Caco-2 (cell line): ENCODE measurements around the gene TEX36. TPM values are rescaled to one million over a fixed set of nuclear protein-coding genes. Genes with fewer than 3 reads are reported as not detected.

Experiments
- BruUV-seq: library from RNA; stranded (reverse); fragments of 400-500 nt; replicated peaks from 2 replicates; lab custom pipeline; 2021; lab: Mats Ljungman, UMichigan
- CTCF ChIA-PET: fragments of 300-600 bp; sonication (Branson Sonifier 250); formaldehyde crosslinking; loops from one replicate; lab custom pipeline; 2022; ENCODE audit warnings: antibody characterized with exemption; lab: Charles Lee
- POLR2A ChIA-PET: fragments of 300-600 bp; sonication (Branson Sonifier 250); formaldehyde crosslinking; loops from one replicate; lab custom pipeline; 2022; ENCODE audit warnings: antibody characterized with exemption; lab: Charles Lee
- DNase-seq, 2 experiments: peaks; one replicate each; pipeline versions ENCODE4 v3.0.0 to v3.0.0-alpha.2; 2020 to 2022
- H3K27me3 ChIP-seq: replicated peaks from 2 replicates; pipeline ENCODE4 v1.6.0; 2011; ENCODE audit warnings: low read length; ENCODE audit not compliant: control insufficient read depth, insufficient read depth
- H3K36me3 ChIP-seq: 2 replicates; pipeline ENCODE4 v1.5.1; 2011; ENCODE audit warnings: low read length; ENCODE audit not compliant: control insufficient read depth, insufficient read depth
- H3K4me1 ChIP-seq: fragments of 250-450 bp; sonication (Bioruptor Pico); 2 replicates; pipeline ENCODE4 v1.5.1; 2020; ENCODE audit warnings: mild to moderate bottlenecking
- H3K4me3 ChIP-seq: 2 replicates; pipeline ENCODE4 v1.5.1; 2011; ENCODE audit warnings: low read depth, mild to moderate bottlenecking, control low read depth, low read length
- H3K9me3 ChIP-seq: fragments of 250-450 bp; sonication (Bioruptor Pico); 2 replicates; pipeline ENCODE4 v1.5.1; 2020; ENCODE audit warnings: mild to moderate bottlenecking, moderate library complexity
- H3K27ac Mint-ChIP-seq: one replicate; pipeline ENCODE4 v1.8.0; 2022; ENCODE audit warnings: mixed read lengths; ENCODE audit not compliant: unreplicated experiment
- H3K27me3 Mint-ChIP-seq: one replicate; pipeline ENCODE4 v1.8.0; 2022; ENCODE audit warnings: mixed read lengths; ENCODE audit not compliant: insufficient read depth, unreplicated experiment
- H3K36me3 Mint-ChIP-seq: one replicate; pipeline ENCODE4 v1.8.0; 2022; ENCODE audit warnings: mild to moderate bottlenecking, mixed read lengths; ENCODE audit not compliant: insufficient read depth, unreplicated experiment
- H3K4me1 Mint-ChIP-seq: one replicate; pipeline ENCODE4 v1.8.0; 2022; ENCODE audit warnings: low read depth, mixed read lengths; ENCODE audit not compliant: unreplicated experiment
- H3K4me3 Mint-ChIP-seq: one replicate; pipeline ENCODE4 v1.8.0; 2022; ENCODE audit warnings: mild to moderate bottlenecking, moderate library complexity, mixed read lengths; ENCODE audit not compliant: unreplicated experiment
- H3K9me3 Mint-ChIP-seq: one replicate; pipeline ENCODE4 v1.8.0; 2022; ENCODE audit warnings: mixed read lengths; ENCODE audit not compliant: unreplicated experiment
- intact Hi-C: fragments of 100-400 bp; cut with micrococcal nuclease; formaldehyde crosslinking; loops from one replicate; pipeline ENCODE4 v1.10.0; 2022; ENCODE audit not compliant: unreplicated experiment
- total RNA-seq: library from RNA; stranded (reverse); gene quantifications from 2 replicates; pipeline ENCODE4 v1.2.3, GENCODE V29; 2022
- TF ChIP-seq, protein P1 (sequence below), 2 experiments: fragments of 200-600 bp in 1 of 2; IDR thresholded peaks; 1 replicate in 1 of 2; 2 replicates in 1 of 2; pipeline versions ENCODE4 v1.5.1 to v1.8.0; 2011 to 2022; ENCODE audit warnings: antibody characterized with exemption in 1 of 2, control low read depth in 1 of 2, inconsistent platforms in 1 of 2, low read depth in 1 of 2, low read length in 1 of 2, mild to moderate bottlenecking in 1 of 2, moderate library complexity in 1 of 2; ENCODE audit not compliant: insufficient read depth in 1 of 2, severe bottlenecking in 1 of 2, unreplicated experiment in 1 of 2

The TEX36 gene
- total RNA-seq, 1 experiment from 2014 or later: not detected

GRCh38 chr10:125611756-125612155 lies 71.2 kb downstream of the TEX36 start:
- Mint-ChIP-seq H3K9me3 (no peaks in the 10 kb centered on the region), H3K4me3 (no peak overlapping the region), H3K36me3 (no peaks in the 10 kb centered on the region), H3K4me1 (no peaks in the 10 kb centered on the region), H3K27me3 (peaks cover 26% of the 10 kb centered on the region), H3K27ac (no peak overlapping the region)
- Histone ChIP-seq H3K36me3 (no peaks in the 10 kb centered on the region), H3K9me3 (no peaks in the 10 kb centered on the region), H3K4me1 (no peaks in the 10 kb centered on the region), H3K4me3 (no peak overlapping the region), H3K27me3 (no peaks in the 10 kb centered on the region)
- BruUV-seq: no TSS peak
- CTCF ChIA-PET: interaction anchor here (0.6 kb wide), 1 partner anchor 1859 kb away, joined by 3 read pairs; no protein-coding TSS in a partner anchor
- POLR2A ChIA-PET: no interaction called here
- no peak for DNase-seq
- TF ChIP-seq, protein P1, sequence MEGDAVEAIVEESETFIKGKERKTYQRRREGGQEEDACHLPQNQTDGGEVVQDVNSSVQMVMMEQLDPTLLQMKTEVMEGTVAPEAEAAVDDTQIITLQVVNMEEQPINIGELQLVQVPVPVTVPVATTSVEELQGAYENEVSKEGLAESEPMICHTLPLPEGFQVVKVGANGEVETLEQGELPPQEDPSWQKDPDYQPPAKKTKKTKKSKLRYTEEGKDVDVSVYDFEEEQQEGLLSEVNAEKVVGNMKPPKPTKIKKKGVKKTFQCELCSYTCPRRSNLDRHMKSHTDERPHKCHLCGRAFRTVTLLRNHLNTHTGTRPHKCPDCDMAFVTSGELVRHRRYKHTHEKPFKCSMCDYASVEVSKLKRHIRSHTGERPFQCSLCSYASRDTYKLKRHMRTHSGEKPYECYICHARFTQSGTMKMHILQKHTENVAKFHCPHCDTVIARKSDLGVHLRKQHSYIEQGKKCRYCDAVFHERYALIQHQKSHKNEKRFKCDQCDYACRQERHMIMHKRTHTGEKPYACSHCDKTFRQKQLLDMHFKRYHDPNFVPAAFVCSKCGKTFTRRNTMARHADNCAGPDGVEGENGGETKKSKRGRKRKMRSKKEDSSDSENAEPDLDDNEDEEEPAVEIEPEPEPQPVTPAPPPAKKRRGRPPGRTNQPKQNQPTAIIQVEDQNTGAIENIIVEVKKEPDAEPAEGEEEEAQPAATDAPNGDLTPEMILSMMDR (IDR thresholded peaks at IDR 0.05; ENCODE audit: insufficient read depth in 1 of 2, low read depth in 1 of 2, low read length in 1 of 2, severe bottlenecking in 1 of 2, unreplicated experiment in 1 of 2): no peak
- intact Hi-C loops: no loop called here

DNA sequence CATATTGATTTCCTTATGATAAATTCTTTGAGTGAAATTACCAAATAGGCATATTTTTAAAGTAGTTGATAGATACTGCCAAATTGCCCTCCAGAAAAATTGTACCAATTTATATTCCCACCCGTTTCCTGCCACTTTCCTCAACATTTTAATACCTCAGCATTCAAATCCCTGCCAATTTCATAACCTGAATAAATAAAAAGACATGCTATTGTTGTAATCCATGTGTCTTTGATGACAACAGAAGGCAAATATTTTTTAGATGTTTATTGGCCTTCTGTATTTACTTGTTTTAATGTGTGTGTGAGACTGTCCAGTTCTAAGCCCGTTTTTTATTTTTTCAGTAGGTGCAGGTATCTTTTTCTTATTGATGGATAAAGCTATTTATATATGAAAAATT lies 71.7 kb downstream of the TEX36 start:
- no peak for DNase-seq
- H3K4me1 ChIP-seq: no peaks in the 10 kb centered on the region
- TF ChIP-seq, protein P1 (IDR thresholded peaks at IDR 0.05; ENCODE audit: insufficient read depth in 1 of 2, low read depth in 1 of 2, low read length in 1 of 2, severe bottlenecking in 1 of 2, unreplicated experiment in 1 of 2): no peak
- H3K27me3 ChIP-seq: no peaks in the 10 kb centered on the region
- no peaks in the 10 kb centered on the region for H3K36me3 Mint-ChIP-seq
- H3K4me3 ChIP-seq: no peak overlapping the region
- H3K27me3 Mint-ChIP-seq: peaks cover 26% of the 10 kb centered on the region
- H3K4me3 Mint-ChIP-seq: no peak overlapping the region
- ChIA-PET CTCF (interaction anchor here (0.6 kb wide), 1 partner anchor 1859 kb away, joined by 3 read pairs; no protein-coding TSS in a partner anchor), POLR2A (no interaction called here)
- H3K4me1 Mint-ChIP-seq: no peaks in the 10 kb centered on the region
- H3K9me3 Mint-ChIP-seq: no peaks in the 10 kb centered on the region
- no peaks in the 10 kb centered on the region for H3K36me3 ChIP-seq
- intact Hi-C loops: no loop called here
- H3K27ac Mint-ChIP-seq: no peak overlapping the region
- H3K9me3 ChIP-seq: no peaks in the 10 kb centered on the region
- no TSS peak for BruUV-seq

GRCh38 chr10:125609859-125610258 lies 73.1 kb downstream of the TEX36 start:
- intact Hi-C loops: no loop called here
- no peaks in the 10 kb centered on the region for H3K9me3 Mint-ChIP-seq
- no peak overlapping the region for H3K4me3 Mint-ChIP-seq
- Histone ChIP-seq H3K36me3 (no peaks in the 10 kb centered on the region), H3K4me3 (no peak overlapping the region), H3K4me1 (no peaks in the 10 kb centered on the region), H3K27me3 (no peaks in the 10 kb centered on the region), H3K9me3 (no peaks in the 10 kb centered on the region)
- no peak overlapping the region for H3K27ac Mint-ChIP-seq
- POLR2A ChIA-PET: no interaction called here
- BruUV-seq: no TSS peak
- TF ChIP-seq, protein P1 (IDR thresholded peaks at IDR 0.05; ENCODE audit: insufficient read depth in 1 of 2, low read depth in 1 of 2, low read length in 1 of 2, severe bottlenecking in 1 of 2, unreplicated experiment in 1 of 2): no peak
- CTCF ChIA-PET: no interaction called here
- H3K27me3 Mint-ChIP-seq: peaks cover 26% of the 10 kb centered on the region
- DNase-seq: no peak
- no peaks in the 10 kb centered on the region for H3K36me3 Mint-ChIP-seq
- no peaks in the 10 kb centered on the region for H3K4me1 Mint-ChIP-seq
